ENCODE measurements around the gene SLC25A5.

GRCh38 chrX:119516157-119516702 lies 48.0 kb downstream of the SLC25A5 start:
- TF ChIP-seq CTCF (IDR thresholded peaks at IDR 0.05; ENCODE audit: low read length) (peak; percentile 92), EZH2phosphoT487 (IDR thresholded peaks at IDR 0.05; ENCODE audit: low read length) (no peak), EZH2 (optimal IDR thresholded peaks at IDR 0.05; ENCODE audit: low read depth, low read length) (no peak)

All from MM.1S (cell line).